Thoracic aorta (tissue), 2 donors: ENCODE measurements around the gene IL5. TPM values are rescaled to one million over a fixed set of nuclear protein-coding genes. Genes with fewer than 3 reads are reported as not detected.
"Not testable (repeated sequence)": the region's sequence is repeated elsewhere in the genome, so short reads cannot be mapped to it uniquely, and the experiment has no call there.

ENCODE experiments used
- ATAC-seq: fragments of 150-250 bp; one replicate; pipeline ENCODE4 v1.8.0; 2017; ENCODE audit warnings: low read depth; ENCODE audit not compliant: insufficient number of reproducible peaks, low FRiP score
- DNase-seq: peaks from one replicate; pipeline ENCODE4 v3.0.0-alpha.2; 2020; ENCODE audit warnings: low spot score
- H3K27ac ChIP-seq, 2 donors: fragments of 200-600 bp; sonication (generic); 1 replicate in 1 of 2; 2 replicates in 1 of 2; pipeline ENCODE4 v1.5.1; 2016; ENCODE audit warnings: mild to moderate bottlenecking in 2 of 2, moderate library complexity in 2 of 2
- H3K27me3 ChIP-seq: fragments of 200-600 bp; sonication (generic); replicated peaks from 2 replicates; pipeline ENCODE4 v1.6.0; 2016; ENCODE audit warnings: mild to moderate bottlenecking; ENCODE audit not compliant: insufficient read depth
- H3K36me3 ChIP-seq: fragments of 200-600 bp; sonication (generic); one replicate; pipeline ENCODE4 v1.5.1; 2016
- H3K4me1 ChIP-seq, 2 donors: fragments of 200-600 bp; sonication (generic); 1 replicate in 1 of 2; 2 replicates in 1 of 2; pipeline versions ENCODE4 v1.5.1 to v1.6.0; 2016; ENCODE audit warnings: low read depth in 2 of 2, mild to moderate bottlenecking in 1 of 2; ENCODE audit not compliant: control insufficient read depth in 1 of 2
- H3K4me3 ChIP-seq: fragments of 200-600 bp; sonication (generic); 2 replicates; pipeline ENCODE4 v1.5.1; 2016; ENCODE audit warnings: mild to moderate bottlenecking
- H3K9me3 ChIP-seq: fragments of 200-600 bp; sonication (generic); 2 replicates; pipeline ENCODE4 v1.5.1; 2016
- CTCF ChIP-seq: fragments of 200-600 bp; sonication (generic); IDR thresholded peaks from one replicate; pipeline ENCODE4 v1.5.1; 2019; ENCODE audit warnings: antibody characterized with exemption
- total RNA-seq, 2 donors: library from RNA; depleted of rRNA; stranded (reverse); fragments of >200 nt; gene quantifications; one replicate each; pipeline versions ENCODE4 v1.1.0 to v1.2.3, GENCODE V29; 2016

The IL5 gene
- total RNA-seq, 2 donors from 2014 or later: not detected

GRCh38 chr5:132525299-132525724 is 18.0 kb downstream of the IL5 start:
- peaks cover 0 to 5% of the 10 kb centered on the region in 2 donors for H3K4me1 ChIP-seq
- DNase-seq (no peak), ATAC-seq (no peak)
- no peaks in the 10 kb centered on the region for H3K36me3 ChIP-seq
- no peaks in the 10 kb centered on the region for H3K27me3 ChIP-seq
- no peak overlapping the region for H3K27ac ChIP-seq
- no peak overlapping the region for H3K4me3 ChIP-seq
- TF ChIP-seq CTCF: no peak
- no peaks in the 10 kb centered on the region for H3K9me3 ChIP-seq

GRCh38 chr5:132524877-132525276 is 18.4 kb downstream of the IL5 start:
- not testable (repeated sequence) for H3K4me3 ChIP-seq, ATAC-seq, H3K36me3 ChIP-seq, DNase-seq, H3K27ac ChIP-seq, H3K27me3 ChIP-seq, H3K4me1 ChIP-seq, H3K9me3 ChIP-seq

- not testable (repeated sequence) for H3K9me3 ChIP-seq, H3K27me3 ChIP-seq, H3K36me3 ChIP-seq, H3K4me3 ChIP-seq, ATAC-seq, H3K4me1 ChIP-seq, DNase-seq, H3K27ac ChIP-seq
Measured at GRCh38 chr5:132522067-132522466, 21.3 kb downstream of the IL5 start.

GRCh38 chr5:132513618-132514336 is 29.5 kb downstream of the IL5 start:
- not testable (repeated sequence) for ATAC-seq

GRCh38 chr5:132510076-132510475 is 33.2 kb downstream of the IL5 start:
- ATAC-seq (no peak), DNase-seq (no peak)
- Histone ChIP-seq H3K27ac (no peak overlapping the region), H3K27me3 (no peaks in the 10 kb centered on the region), H3K9me3 (no peaks in the 10 kb centered on the region), H3K36me3 (no peaks in the 10 kb centered on the region), H3K4me1 (peaks cover 9 to 16% of the 10 kb centered on the region in 2 donors), H3K4me3 (no peak overlapping the region)
- no peak for TF ChIP-seq CTCF

More at GRCh38 chr5:132513618-132514336, 29.5 kb downstream of the IL5 start:
- H3K27ac ChIP-seq, H3K4me1 ChIP-seq, H3K4me3 ChIP-seq, H3K36me3 ChIP-seq, DNase-seq, H3K27me3 ChIP-seq, H3K9me3 ChIP-seq: not testable (repeated sequence)

- no peaks in the 10 kb centered on the region for H3K27me3 ChIP-seq
- H3K4me1 ChIP-seq: peaks cover 9 to 16% of the 10 kb centered on the region in 2 donors
- peak overlapping the region; percentile 42 to 46 for H3K27ac ChIP-seq
- H3K9me3 ChIP-seq: no peaks in the 10 kb centered on the region
- TF ChIP-seq CTCF: peak; percentile 45
- no peak overlapping the region for H3K4me3 ChIP-seq
- DNase-seq (no peak), ATAC-seq (no peak)
- no peaks in the 10 kb centered on the region for H3K36me3 ChIP-seq
Measured at GRCh38 chr5:132506094-132506692, 37.1 kb downstream of the IL5 start.
